ENCODE data around the gene SETD5. TPM values are rescaled to one million over a fixed set of nuclear protein-coding genes. Genes with fewer than 3 reads are reported as not detected.

SETD5 gene
- total and polyA plus RNA-seq, 2 experiments from 2014 or later = 176 to 275 TPM

DNA sequence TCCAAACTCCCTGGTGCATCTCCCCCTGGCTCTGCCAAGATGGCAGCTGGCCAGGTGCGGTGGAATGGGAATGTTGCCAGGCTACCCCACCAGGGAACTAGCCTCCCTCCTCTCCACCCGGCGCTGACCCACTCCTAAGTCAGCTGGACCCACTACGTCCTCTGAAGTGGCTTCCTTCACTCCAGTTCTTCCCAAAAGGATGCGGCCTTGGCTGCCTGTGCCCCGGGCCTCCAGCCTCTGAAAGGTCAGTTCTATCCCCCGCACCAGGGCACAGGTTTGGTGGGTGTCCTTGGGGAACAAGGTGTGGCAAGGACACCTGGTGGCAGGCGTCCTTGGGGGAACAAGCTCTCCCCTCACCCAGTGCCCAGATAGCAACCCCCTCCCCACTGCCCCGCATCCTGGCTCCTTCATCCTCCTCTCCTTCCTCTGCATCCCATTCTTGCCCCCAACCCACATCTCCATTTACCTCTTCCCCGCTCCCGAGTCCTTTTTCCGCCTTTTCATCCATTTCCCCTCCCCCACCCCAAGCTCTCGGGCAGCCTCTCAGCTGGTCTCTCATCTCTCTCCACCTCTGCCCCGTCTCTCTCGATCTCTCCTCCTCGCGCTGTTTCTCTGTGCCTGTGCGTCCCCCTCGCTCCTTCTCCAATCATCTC, 102.2 kb downstream of the SETD5 start:
- Histone ChIP-seq H3K36me3 (no peaks in the 10 kb centered on the region), H3K4me3 (no peak overlapping the region), H3K27ac (no peak overlapping the region), H3K4me1 (ENCODE audit: low read depth) (peaks cover 5% of the 10 kb centered on the region), H3K9me3 (ENCODE audit: low read depth) (no peaks in the 10 kb centered on the region), H3K27me3 (peaks cover 25% of the 10 kb centered on the region)
- peak in 1 of 2 donors; percentile 10 for DNase-seq (ENCODE audit: low read depth in 1 of 2, low spot score in 1 of 2)
- TF ChIP-seq, protein P1, sequence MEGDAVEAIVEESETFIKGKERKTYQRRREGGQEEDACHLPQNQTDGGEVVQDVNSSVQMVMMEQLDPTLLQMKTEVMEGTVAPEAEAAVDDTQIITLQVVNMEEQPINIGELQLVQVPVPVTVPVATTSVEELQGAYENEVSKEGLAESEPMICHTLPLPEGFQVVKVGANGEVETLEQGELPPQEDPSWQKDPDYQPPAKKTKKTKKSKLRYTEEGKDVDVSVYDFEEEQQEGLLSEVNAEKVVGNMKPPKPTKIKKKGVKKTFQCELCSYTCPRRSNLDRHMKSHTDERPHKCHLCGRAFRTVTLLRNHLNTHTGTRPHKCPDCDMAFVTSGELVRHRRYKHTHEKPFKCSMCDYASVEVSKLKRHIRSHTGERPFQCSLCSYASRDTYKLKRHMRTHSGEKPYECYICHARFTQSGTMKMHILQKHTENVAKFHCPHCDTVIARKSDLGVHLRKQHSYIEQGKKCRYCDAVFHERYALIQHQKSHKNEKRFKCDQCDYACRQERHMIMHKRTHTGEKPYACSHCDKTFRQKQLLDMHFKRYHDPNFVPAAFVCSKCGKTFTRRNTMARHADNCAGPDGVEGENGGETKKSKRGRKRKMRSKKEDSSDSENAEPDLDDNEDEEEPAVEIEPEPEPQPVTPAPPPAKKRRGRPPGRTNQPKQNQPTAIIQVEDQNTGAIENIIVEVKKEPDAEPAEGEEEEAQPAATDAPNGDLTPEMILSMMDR (IDR thresholded peaks at IDR 0.05; ENCODE audit: low read depth, low read length) = no peak

GRCh38 chr3:9500108-9501050, 103.0 kb downstream of the SETD5 start:
- H3K36me3 ChIP-seq = no peaks in the 10 kb centered on the region
- no peaks in the 10 kb centered on the region for H3K4me1 ChIP-seq (ENCODE audit: low read depth)
- TF ChIP-seq, protein P1 (IDR thresholded peaks at IDR 0.05; ENCODE audit: low read depth, low read length) = peak; percentile 84
- H3K27me3 ChIP-seq = peaks cover 25% of the 10 kb centered on the region
- DNase-seq (ENCODE audit: low read depth in 1 of 2, low spot score in 1 of 2) = peak; percentile 72 to 90
- H3K9me3 ChIP-seq (ENCODE audit: low read depth) = no peaks in the 10 kb centered on the region
- no peak overlapping the region for H3K4me3 ChIP-seq
- no peak overlapping the region for H3K27ac ChIP-seq

- peaks cover 25% of the 10 kb centered on the region for H3K27me3 ChIP-seq
- no peak overlapping the region for H3K4me3 ChIP-seq
- H3K36me3 ChIP-seq = no peaks in the 10 kb centered on the region
- no peak overlapping the region for H3K27ac ChIP-seq
- no peak for DNase-seq (ENCODE audit: low read depth in 1 of 2, low spot score in 1 of 2)
- H3K9me3 ChIP-seq (ENCODE audit: low read depth) = no peaks in the 10 kb centered on the region
- TF ChIP-seq, protein P1 (IDR thresholded peaks at IDR 0.05; ENCODE audit: low read depth, low read length) = no peak
- no peaks in the 10 kb centered on the region for H3K4me1 ChIP-seq (ENCODE audit: low read depth)
These were observed 103.8 kb downstream of the SETD5 start for GRCh38 chr3:9501226-9501625.

GRCh38 chr3:9503283-9503682, 105.9 kb downstream of the SETD5 start:
- DNase-seq (ENCODE audit: low read depth in 1 of 2, low spot score in 1 of 2) = peak; percentile 77 to 81

More at GRCh38 chr3:9503283-9503682, 105.9 kb downstream of the SETD5 start:
- TF ChIP-seq, protein P1 (IDR thresholded peaks at IDR 0.05; ENCODE audit: low read depth, low read length) = peak; percentile 97
- Histone ChIP-seq H3K9me3 (ENCODE audit: low read depth) (no peaks in the 10 kb centered on the region), H3K27ac (no peak overlapping the region), H3K4me3 (no peak overlapping the region), H3K36me3 (no peaks in the 10 kb centered on the region), H3K27me3 (peaks cover 36% of the 10 kb centered on the region), H3K4me1 (ENCODE audit: low read depth) (no peaks in the 10 kb centered on the region)
